HepG2 (cell line): ENCODE results near the gene ADAM15. TPM values are rescaled to one million over a fixed set of nuclear protein-coding genes. Genes with fewer than 3 reads are reported as not detected.

Experiments
- HNRNPK ChIP-seq: fragments of 200-400 bp; formaldehyde crosslinking; IDR thresholded peaks from 2 replicates; pipeline ENCODE4 v1.6.1; 2018; ENCODE audit warnings: low read length, low read depth, moderate library complexity, mild to moderate bottlenecking; ENCODE audit not compliant: poor library complexity, severe bottlenecking
- ZBTB8A ChIP-seq: sonication (generic); formaldehyde crosslinking; IDR thresholded peaks from 2 replicates; pipeline ENCODE4 v1.4.0; 2020; ENCODE audit warnings: mild to moderate bottlenecking, low read depth, missing genetic modification reagents, borderline replicate concordance
- ZNF142 ChIP-seq: sonication (generic); formaldehyde crosslinking; IDR thresholded peaks from 2 replicates; pipeline ENCODE4 v1.4.0; 2020; ENCODE audit warnings: missing genetic modification reagents
- polyA plus RNA-seq, 8 experiments: library from polyadenylated mRNA; depleted of rRNA in 3 of 8; stranded (reverse) in 7 of 8; unstranded in 1 of 8; fragments of >200 nt; fragmentation: Illumina TruSeq in 4 of 8; extraction: Trizol in 4 of 8; gene quantifications; 2 replicates each; pipeline versions ENCODE4 v1.2.1 to v1.2.3, GENCODE V29; 2011 to 2016; ENCODE audit warnings: low read depth in 4 of 8, missing spikeins in 1 of 8, mixed read lengths in 1 of 8; ENCODE audit not compliant: insufficient read depth in 1 of 8
- total RNA-seq, 5 experiments: library from RNA; depleted of rRNA; stranded (reverse); fragments of >200 nt; fragmentation: Illumina TruSeq; extraction: Trizol; gene quantifications; 2 replicates each; pipeline ENCODE4 v1.2.3, GENCODE V29; 2016; ENCODE audit warnings: low read depth in 1 of 5
- TF ChIP-seq, protein P1 (sequence below): sonication (generic); formaldehyde crosslinking; IDR thresholded peaks from 2 replicates; pipeline ENCODE4 v1.4.0; 2020; ENCODE audit warnings: missing genetic modification reagents

ADAM15 gene
- total and polyA plus RNA-seq, 2 of the 13 experiments (the other 11 are each of a cell fraction or from before 2014, with no cell fraction given) = 17.9 to 25.6 TPM

- TF ChIP-seq ZNF142 (CRISPR knock-in tag) (no peak), HNRNPK (no peak), ZBTB8A (no peak)
- TF ChIP-seq, protein P1, sequence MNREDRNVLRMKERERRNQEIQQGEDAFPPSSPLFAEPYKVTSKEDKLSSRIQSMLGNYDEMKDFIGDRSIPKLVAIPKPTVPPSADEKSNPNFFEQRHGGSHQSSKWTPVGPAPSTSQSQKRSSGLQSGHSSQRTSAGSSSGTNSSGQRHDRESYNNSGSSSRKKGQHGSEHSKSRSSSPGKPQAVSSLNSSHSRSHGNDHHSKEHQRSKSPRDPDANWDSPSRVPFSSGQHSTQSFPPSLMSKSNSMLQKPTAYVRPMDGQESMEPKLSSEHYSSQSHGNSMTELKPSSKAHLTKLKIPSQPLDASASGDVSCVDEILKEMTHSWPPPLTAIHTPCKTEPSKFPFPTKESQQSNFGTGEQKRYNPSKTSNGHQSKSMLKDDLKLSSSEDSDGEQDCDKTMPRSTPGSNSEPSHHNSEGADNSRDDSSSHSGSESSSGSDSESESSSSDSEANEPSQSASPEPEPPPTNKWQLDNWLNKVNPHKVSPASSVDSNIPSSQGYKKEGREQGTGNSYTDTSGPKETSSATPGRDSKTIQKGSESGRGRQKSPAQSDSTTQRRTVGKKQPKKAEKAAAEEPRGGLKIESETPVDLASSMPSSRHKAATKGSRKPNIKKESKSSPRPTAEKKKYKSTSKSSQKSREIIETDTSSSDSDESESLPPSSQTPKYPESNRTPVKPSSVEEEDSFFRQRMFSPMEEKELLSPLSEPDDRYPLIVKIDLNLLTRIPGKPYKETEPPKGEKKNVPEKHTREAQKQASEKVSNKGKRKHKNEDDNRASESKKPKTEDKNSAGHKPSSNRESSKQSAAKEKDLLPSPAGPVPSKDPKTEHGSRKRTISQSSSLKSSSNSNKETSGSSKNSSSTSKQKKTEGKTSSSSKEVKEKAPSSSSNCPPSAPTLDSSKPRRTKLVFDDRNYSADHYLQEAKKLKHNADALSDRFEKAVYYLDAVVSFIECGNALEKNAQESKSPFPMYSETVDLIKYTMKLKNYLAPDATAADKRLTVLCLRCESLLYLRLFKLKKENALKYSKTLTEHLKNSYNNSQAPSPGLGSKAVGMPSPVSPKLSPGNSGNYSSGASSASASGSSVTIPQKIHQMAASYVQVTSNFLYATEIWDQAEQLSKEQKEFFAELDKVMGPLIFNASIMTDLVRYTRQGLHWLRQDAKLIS (CRISPR knock-in tag) = no peak
Measured at GRCh38 chr1:155092641-155093040, 41.5 kb downstream of the ADAM15 start (continued).
